ENCODE data around the gene SYPL1. TPM values are rescaled to one million over a fixed set of nuclear protein-coding genes. Genes with fewer than 3 reads are reported as not detected.

The SYPL1 gene
- total and polyA plus RNA-seq, 2 experiments from 2014 or later = 94.2 to 110 TPM

DNA sequence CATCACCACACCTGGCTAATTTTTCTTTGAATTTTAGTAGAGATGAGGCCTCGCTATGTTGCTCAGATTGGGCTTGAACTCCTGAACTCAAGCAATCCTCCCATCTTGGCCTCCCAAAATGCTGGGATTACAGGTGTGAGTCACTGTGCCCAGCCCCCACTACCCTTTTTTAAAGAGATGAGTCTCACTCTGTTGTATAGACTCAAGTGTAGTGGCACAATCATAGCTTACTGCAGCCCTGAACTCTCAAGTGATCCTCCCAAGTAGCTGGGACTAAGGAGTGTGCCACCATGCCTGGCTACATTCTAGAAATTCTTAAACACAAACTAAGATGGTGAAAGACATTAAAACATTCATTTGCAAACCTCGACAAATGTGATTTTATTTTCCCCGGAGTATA, 12.6 kb downstream of the SYPL1 start:
- TF ChIP-seq EZH2phosphoT487 (IDR thresholded peaks at IDR 0.05; ENCODE audit: low read depth, severe bottlenecking, unreplicated experiment) (no peak), EZH2 (IDR thresholded peaks at IDR 0.05; ENCODE audit: borderline replicate concordance) (no peak)
- TF ChIP-seq, protein P1, sequence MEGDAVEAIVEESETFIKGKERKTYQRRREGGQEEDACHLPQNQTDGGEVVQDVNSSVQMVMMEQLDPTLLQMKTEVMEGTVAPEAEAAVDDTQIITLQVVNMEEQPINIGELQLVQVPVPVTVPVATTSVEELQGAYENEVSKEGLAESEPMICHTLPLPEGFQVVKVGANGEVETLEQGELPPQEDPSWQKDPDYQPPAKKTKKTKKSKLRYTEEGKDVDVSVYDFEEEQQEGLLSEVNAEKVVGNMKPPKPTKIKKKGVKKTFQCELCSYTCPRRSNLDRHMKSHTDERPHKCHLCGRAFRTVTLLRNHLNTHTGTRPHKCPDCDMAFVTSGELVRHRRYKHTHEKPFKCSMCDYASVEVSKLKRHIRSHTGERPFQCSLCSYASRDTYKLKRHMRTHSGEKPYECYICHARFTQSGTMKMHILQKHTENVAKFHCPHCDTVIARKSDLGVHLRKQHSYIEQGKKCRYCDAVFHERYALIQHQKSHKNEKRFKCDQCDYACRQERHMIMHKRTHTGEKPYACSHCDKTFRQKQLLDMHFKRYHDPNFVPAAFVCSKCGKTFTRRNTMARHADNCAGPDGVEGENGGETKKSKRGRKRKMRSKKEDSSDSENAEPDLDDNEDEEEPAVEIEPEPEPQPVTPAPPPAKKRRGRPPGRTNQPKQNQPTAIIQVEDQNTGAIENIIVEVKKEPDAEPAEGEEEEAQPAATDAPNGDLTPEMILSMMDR (IDR thresholded peaks at IDR 0.05; ENCODE audit: poor library complexity) = no peak
- H3K4me2 ChIP-seq = no peak overlapping the region
- peaks cover 72% of the 10 kb centered on the region for H3K79me2 ChIP-seq
- no peaks in the 10 kb centered on the region for H3K4me1 ChIP-seq (ENCODE audit: insufficient read depth)
- no peaks in the 10 kb centered on the region for H3K9me3 ChIP-seq (ENCODE audit: low read depth)
- no peak overlapping the region for H2AFZ ChIP-seq
- H4K20me1 ChIP-seq (ENCODE audit: insufficient read depth, poor library complexity, severe bottlenecking) = peaks cover 46% of the 10 kb centered on the region
- H3K9me2 ChIP-seq (replicated peaks; ENCODE audit: insufficient read depth) = no peaks in the 10 kb centered on the region
- no peak for DNase-seq (ENCODE audit: low spot score)
- H3K27me3 ChIP-seq = no peaks in the 10 kb centered on the region
- H3K36me3 ChIP-seq (replicated peaks; ENCODE audit: insufficient read depth, low read depth) = no peaks in the 10 kb centered on the region
- H3K27ac ChIP-seq = no peak overlapping the region
- no peak overlapping the region for H3K4me3 ChIP-seq
- 92% methylated on average over 3 of the region's 3 CpGs for WGBS (ENCODE audit: low lambda C conversion rate, missing lambda C conversion rate)

DNA sequence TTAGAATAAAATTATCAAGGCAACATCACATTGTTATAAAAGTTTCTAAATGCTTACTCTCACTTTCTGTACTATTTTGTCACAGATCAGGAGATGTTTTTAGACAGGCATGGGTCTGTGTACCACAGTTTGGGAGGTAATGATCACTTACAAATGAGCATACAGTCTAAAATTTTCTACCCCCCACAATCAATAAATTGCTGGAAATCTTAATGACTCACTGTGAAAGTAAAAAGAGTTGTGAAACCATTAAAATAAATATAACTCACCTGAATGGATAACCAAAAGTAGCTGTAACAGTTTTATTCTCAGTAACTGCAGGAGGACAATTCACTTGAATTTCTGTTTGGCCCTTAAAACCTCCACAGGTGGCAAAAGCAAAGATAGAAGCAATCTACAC, 13.2 kb downstream of the SYPL1 start:
- Histone ChIP-seq H3K9me2 (replicated peaks; ENCODE audit: insufficient read depth) (no peaks in the 10 kb centered on the region), H3K4me2 (no peak overlapping the region), H3K27me3 (no peaks in the 10 kb centered on the region), H3K36me3 (replicated peaks; ENCODE audit: insufficient read depth, low read depth) (no peaks in the 10 kb centered on the region), H3K4me3 (no peak overlapping the region), H3K9me3 (ENCODE audit: low read depth) (no peaks in the 10 kb centered on the region), H3K4me1 (ENCODE audit: insufficient read depth) (no peaks in the 10 kb centered on the region), H3K27ac (no peak overlapping the region), H4K20me1 (ENCODE audit: insufficient read depth, poor library complexity, severe bottlenecking) (peaks cover 40% of the 10 kb centered on the region), H2AFZ (no peak overlapping the region), H3K79me2 (peaks cover 65% of the 10 kb centered on the region)
- DNase-seq (ENCODE audit: low spot score) = no peak
- TF ChIP-seq, protein P1 (IDR thresholded peaks at IDR 0.05; ENCODE audit: poor library complexity) = no peak
- TF ChIP-seq EZH2phosphoT487 (IDR thresholded peaks at IDR 0.05; ENCODE audit: low read depth, severe bottlenecking, unreplicated experiment) (no peak), EZH2 (IDR thresholded peaks at IDR 0.05; ENCODE audit: borderline replicate concordance) (no peak)

DNA sequence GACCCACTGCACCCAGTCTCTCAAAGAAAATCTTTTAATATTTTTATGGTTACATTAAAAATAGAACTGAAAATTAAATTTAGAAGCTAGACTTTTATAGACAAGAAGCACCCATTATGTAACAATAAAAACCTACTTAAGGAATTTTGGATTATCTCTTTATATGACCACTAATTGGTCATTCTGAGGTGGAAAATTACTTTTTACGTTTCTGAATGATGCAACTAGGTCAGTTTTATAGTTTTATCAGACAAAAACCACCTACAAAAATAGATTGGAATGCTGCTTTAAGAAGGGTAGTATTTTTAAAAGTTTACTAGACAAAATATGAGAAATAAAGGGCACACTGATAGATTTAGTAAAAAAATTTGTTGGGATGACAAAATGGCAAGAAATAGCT, 16.5 kb downstream of the SYPL1 start:
- WGBS (ENCODE audit: low lambda C conversion rate, missing lambda C conversion rate) = 65% methylated on average over 1 of the region's 1 CpG
- TF ChIP-seq EZH2 (IDR thresholded peaks at IDR 0.05; ENCODE audit: borderline replicate concordance) = no peak
- no peak for TF ChIP-seq EZH2phosphoT487 (IDR thresholded peaks at IDR 0.05; ENCODE audit: low read depth, severe bottlenecking, unreplicated experiment)
- TF ChIP-seq, protein P1 (IDR thresholded peaks at IDR 0.05; ENCODE audit: poor library complexity) = no peak
- Histone ChIP-seq H4K20me1 (ENCODE audit: insufficient read depth, poor library complexity, severe bottlenecking) (peaks cover 24% of the 10 kb centered on the region), H3K79me2 (peaks cover 32% of the 10 kb centered on the region), H3K4me2 (no peak overlapping the region), H3K27ac (no peak overlapping the region), H2AFZ (no peak overlapping the region), H3K9me2 (replicated peaks; ENCODE audit: insufficient read depth) (no peaks in the 10 kb centered on the region), H3K36me3 (replicated peaks; ENCODE audit: insufficient read depth, low read depth) (no peaks in the 10 kb centered on the region), H3K9me3 (ENCODE audit: low read depth) (no peaks in the 10 kb centered on the region), H3K27me3 (no peaks in the 10 kb centered on the region), H3K4me3 (no peak overlapping the region), H3K4me1 (ENCODE audit: insufficient read depth) (no peaks in the 10 kb centered on the region)
- DNase-seq (ENCODE audit: low spot score) = no peak

DNA sequence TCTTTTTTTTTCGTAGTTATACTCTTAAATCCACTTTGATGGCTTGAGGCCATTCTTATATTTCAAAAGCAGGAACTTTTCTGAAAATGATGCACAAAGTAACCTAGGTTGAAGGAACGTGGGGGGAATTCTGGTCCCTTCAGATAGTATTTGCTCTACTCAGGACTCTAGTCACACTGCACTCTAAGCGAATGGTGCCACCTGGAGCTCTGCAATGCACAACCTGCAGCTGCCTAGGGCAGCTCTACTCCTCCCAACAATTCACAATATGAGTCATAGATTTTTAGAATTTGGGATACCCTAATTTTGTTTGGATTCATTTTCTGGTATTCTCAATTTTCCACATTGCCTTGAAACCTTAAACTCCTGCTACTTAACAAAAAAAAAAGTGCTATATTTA, 17.3 kb downstream of the SYPL1 start:
- Histone ChIP-seq H3K27ac (no peak overlapping the region), H3K36me3 (replicated peaks; ENCODE audit: insufficient read depth, low read depth) (no peaks in the 10 kb centered on the region), H3K4me3 (no peak overlapping the region), H3K79me2 (peaks cover 24% of the 10 kb centered on the region), H3K27me3 (no peaks in the 10 kb centered on the region), H4K20me1 (ENCODE audit: insufficient read depth, poor library complexity, severe bottlenecking) (peaks cover 20% of the 10 kb centered on the region), H3K4me2 (no peak overlapping the region), H3K9me3 (ENCODE audit: low read depth) (no peaks in the 10 kb centered on the region), H3K4me1 (ENCODE audit: insufficient read depth) (no peaks in the 10 kb centered on the region), H2AFZ (no peak overlapping the region), H3K9me2 (replicated peaks; ENCODE audit: insufficient read depth) (no peaks in the 10 kb centered on the region)
- 89% methylated on average over 3 of the region's 3 CpGs for WGBS (ENCODE audit: low lambda C conversion rate, missing lambda C conversion rate)
- TF ChIP-seq, protein P1 (IDR thresholded peaks at IDR 0.05; ENCODE audit: poor library complexity) = no peak
- TF ChIP-seq EZH2 (IDR thresholded peaks at IDR 0.05; ENCODE audit: borderline replicate concordance) = no peak
- no peak for TF ChIP-seq EZH2phosphoT487 (IDR thresholded peaks at IDR 0.05; ENCODE audit: low read depth, severe bottlenecking, unreplicated experiment)
- no peak for DNase-seq (ENCODE audit: low spot score)

All from hepatocyte (in vitro differentiated cells).